GM12878 (cell line): Measurements from ENCODE around the gene POU6F2. TPM values are rescaled to one million over a fixed set of nuclear protein-coding genes. Genes with fewer than 3 reads are reported as not detected.

ENCODE experiments used
- ATAC-seq: fragments of 200-7000 bp; cut with Tn5 transposase; 3 replicates; pipeline ENCODE4 v1.9.1; 2020; ENCODE audit warnings: mild to moderate bottlenecking, moderate library complexity
- BruUV-seq: library from RNA; stranded (reverse); fragments of 400-500 nt; replicated peaks from 2 replicates; lab custom pipeline; 2021; lab: Mats Ljungman, UMichigan
- CTCF ChIA-PET: fragments of 300-600 bp; sonication (Branson Sonifier 250); formaldehyde crosslinking; extraction: SDS; loops from one replicate; lab custom pipeline; 2021; ENCODE audit warnings: inconsistent platforms; lab: Yijun Ruan, JAX
- POLR2A ChIA-PET: fragments of 350-600 bp; formaldehyde crosslinking; extraction: SDS; loops from one replicate; lab custom pipeline; 2021; ENCODE audit warnings: inconsistent platforms; lab: Charles Lee
- RAD21 ChIA-PET: fragments of 300-600 bp; sonication (Branson Sonifier 250); formaldehyde crosslinking; loops from one replicate; lab custom pipeline; 2023; ENCODE audit warnings: antibody characterized with exemption; ENCODE audit not compliant: unreplicated experiment; lab: Charles Lee
- SMC1A ChIA-PET: fragments of 300-600 bp; sonication (Branson Sonifier 250); formaldehyde crosslinking; loops from one replicate; lab custom pipeline; 2023; ENCODE audit not compliant: unreplicated experiment, uncharacterized antibody; lab: Charles Lee
- DNase-seq: peaks from one replicate; pipeline ENCODE4 v3.0.0-alpha.2; 2011; ENCODE audit warnings: low read depth, low spot score
- FAIRE-seq: peaks from 3 replicates; lab custom pipeline; 2011; peaks lifted over from hg19 to GRCh38; lab: Jason Lieb, UNC
- H2AFZ ChIP-seq: 2 replicates; pipeline ENCODE4 v1.6.0; 2011; ENCODE audit warnings: low read depth, low read length, control low read depth; ENCODE audit not compliant: control insufficient read depth
- H3K27ac ChIP-seq: 2 replicates; pipeline ENCODE4 v1.5.1; 2011; ENCODE audit warnings: control low read depth; ENCODE audit not compliant: control insufficient read depth, insufficient read depth
- H3K27me3 ChIP-seq, 2 experiments: replicated peaks in 1 of 2; 2 replicates each; pipeline versions ENCODE4 v1.6.0 to v1.6.1; 2011; ENCODE audit warnings: low read length in 1 of 2; ENCODE audit not compliant: control insufficient read depth in 2 of 2, insufficient read depth in 2 of 2
- H3K36me3 ChIP-seq, 2 experiments: 2 replicates each; pipeline ENCODE4 v1.5.1; 2011; ENCODE audit warnings: low read length in 1 of 2; ENCODE audit not compliant: control insufficient read depth in 2 of 2, insufficient read depth in 2 of 2
- H3K4me1 ChIP-seq: 2 replicates; pipeline ENCODE4 v1.6.1; 2011; ENCODE audit warnings: mild to moderate bottlenecking, low read length, moderate library complexity, mixed read lengths; ENCODE audit not compliant: control insufficient read depth, insufficient read depth
- H3K4me2 ChIP-seq: 2 replicates; pipeline ENCODE4 v1.6.0; 2011; ENCODE audit warnings: control low read depth; ENCODE audit not compliant: control insufficient read depth, insufficient read depth
- H3K4me3 ChIP-seq: fragments of 200-600 bp; sonication (generic); 2 replicates; pipeline ENCODE4 v1.5.1; 2016
- H3K79me2 ChIP-seq: 2 replicates; pipeline ENCODE4 v1.6.0; 2011; ENCODE audit warnings: low read length; ENCODE audit not compliant: control insufficient read depth, insufficient read depth
- H3K9ac ChIP-seq: 2 replicates; pipeline ENCODE4 v1.8.0; 2011; ENCODE audit warnings: low read length, control low read depth, mixed read lengths; ENCODE audit not compliant: control insufficient read depth, insufficient read depth
- H3K9me3 ChIP-seq: replicated peaks from 3 replicates; pipeline ENCODE4 v1.5.1; 2011; ENCODE audit warnings: mild to moderate bottlenecking, low read length; ENCODE audit not compliant: control insufficient read depth, insufficient read depth
- H4K20me1 ChIP-seq: 2 replicates; pipeline ENCODE4 v1.6.0; 2011; ENCODE audit not compliant: control insufficient read depth, insufficient read depth
- CBX3 ChIP-seq: fragments of 200-600 bp; sonication (generic); IDR thresholded peaks from 2 replicates; pipeline ENCODE4 v1.6.1; 2016; ENCODE audit warnings: low read depth, borderline replicate concordance
- CHD1 ChIP-seq: IDR thresholded peaks from 2 replicates; pipeline ENCODE4 v1.6.1; 2012; ENCODE audit warnings: low read depth, low read length, improper control_type of control experiment
- E4F1 ChIP-seq: fragments of 450-650 bp; IDR thresholded peaks from 2 replicates; pipeline ENCODE4 v1.6.1; 2018; ENCODE audit warnings: borderline replicate concordance, mild to moderate bottlenecking; ENCODE audit not compliant: partially characterized antibody
- EGR1 ChIP-seq, 2 experiments: IDR thresholded peaks; 1 replicate in 1 of 2; 2 replicates in 1 of 2; pipeline ENCODE4 v1.6.1; 2011 to 2012; ENCODE audit warnings: low read depth in 2 of 2, low read length in 2 of 2, borderline replicate concordance in 1 of 2, mild to moderate bottlenecking in 1 of 2, moderate library complexity in 1 of 2
- EP300 ChIP-seq, 2 experiments: fragments of 150-350 bp in 1 of 2; IDR thresholded peaks; 2 replicates each; pipeline ENCODE4 v1.6.1; 2011 to 2012; ENCODE audit warnings: low read depth in 2 of 2, low read length in 2 of 2, borderline replicate concordance in 1 of 2, improper control_type of control experiment in 1 of 2, inconsistent platforms in 1 of 2; ENCODE audit not compliant: control insufficient read depth in 1 of 2
- KDM1A ChIP-seq: fragments of 200-600 bp; sonication (generic); IDR thresholded peaks from 2 replicates; pipeline ENCODE4 v1.6.1; 2016; ENCODE audit warnings: borderline replicate concordance
- NFXL1 ChIP-seq: fragments of 450-650 bp; IDR thresholded peaks from 2 replicates; pipeline ENCODE4 v1.6.1; 2017; ENCODE audit warnings: antibody characterized with exemption, mild to moderate bottlenecking, borderline replicate concordance
- NFYB ChIP-seq: IDR thresholded peaks from 2 replicates; pipeline ENCODE4 v1.6.1; 2011; ENCODE audit warnings: low read depth, mild to moderate bottlenecking, low read length, improper control_type of control experiment, moderate library complexity; ENCODE audit not compliant: insufficient read depth
- NR2C2 ChIP-seq: IDR thresholded peaks from 2 replicates; pipeline ENCODE4 v1.6.1; 2011; ENCODE audit warnings: borderline replicate concordance, low read depth; ENCODE audit not compliant: control insufficient read depth, insufficient read length
- PML ChIP-seq: IDR thresholded peaks from 2 replicates; pipeline ENCODE4 v1.6.1; 2012; ENCODE audit warnings: low read length, inconsistent platforms
- RELA ChIP-seq: fragments of 450-650 bp; IDR thresholded peaks from 2 replicates; pipeline ENCODE4 v1.8.0; 2014; ENCODE audit warnings: borderline replicate concordance; ENCODE audit not compliant: partially characterized antibody
- RUNX3 ChIP-seq: IDR thresholded peaks from 2 replicates; pipeline ENCODE4 v1.6.1; 2012; ENCODE audit warnings: low read length, inconsistent platforms
- SP1 ChIP-seq: IDR thresholded peaks from one replicate; pipeline ENCODE4 v1.6.1; 2011; ENCODE audit warnings: low read depth, low read length
- ZNF24 ChIP-seq: fragments of 450-650 bp; IDR thresholded peaks from 2 replicates; pipeline ENCODE4 v1.6.1; 2017; ENCODE audit warnings: antibody characterized with exemption, mild to moderate bottlenecking
- ZNF622 ChIP-seq: fragments of 450-650 bp; IDR thresholded peaks from 2 replicates; pipeline ENCODE4 v1.6.1; 2017; ENCODE audit warnings: mild to moderate bottlenecking, inconsistent platforms
- ZSCAN29 ChIP-seq: fragments of 450-650 bp; IDR thresholded peaks from 2 replicates; pipeline ENCODE4 v1.6.1; 2017; ENCODE audit warnings: mild to moderate bottlenecking, moderate library complexity
- WGBS: methylation state at CpG from one replicate; pipeline ENCODE4 v1.1.6; 2016; ENCODE audit warnings: low lambda C conversion rate; ENCODE audit not compliant: insufficient replicate concordance, insufficient coverage; ENCODE audit errors: missing lambda C conversion rate; 5-methylcytosine and 5-hydroxymethylcytosine counted together
- in situ Hi-C: fragments of 300-500 bp; cut with MboI; formaldehyde crosslinking; loops from 9 replicates; pipeline ENCODE4 v1.14.3; 2018; ENCODE audit warnings: mixed read lengths
- intact Hi-C: fragments of 100-400 bp; cut with micrococcal nuclease; formaldehyde crosslinking; loops from one replicate; pipeline ENCODE4 v1.14.2; 2022; ENCODE audit not compliant: unreplicated experiment
- polyA plus RNA-seq, 11 experiments: library from polyadenylated mRNA; depleted of rRNA in 4 of 11; unstranded in 6 of 11; stranded (reverse) in 5 of 11; fragments of >200 nt; fragmentation: Nextera tagmentation in 4 of 11; fragmentation: Illumina TruSeq in 1 of 11; extraction: Ambion mirVana in 4 of 11; extraction: Trizol in 1 of 11; gene quantifications; 1 replicate in 1 of 11; 2 replicates in 10 of 11; pipeline versions ENCODE4 v1.2.1 to v1.2.3, GENCODE V29; 2011 to 2016; ENCODE audit warnings: inconsistent platforms in 2 of 11, missing spikeins in 2 of 11, low read depth in 1 of 11
- total RNA-seq, 4 experiments: library from RNA; depleted of rRNA in 3 of 4; stranded (reverse); fragments of >200 nt in 3 of 4; fragmentation: Illumina TruSeq in 1 of 4; extraction: Trizol in 1 of 4; gene quantifications; 2 replicates each; pipeline versions ENCODE4 v1.2.1 to v1.2.3, GENCODE V29; 2013 to 2021
- TF ChIP-seq, protein P1 (sequence below): IDR thresholded peaks from 2 replicates; pipeline ENCODE4 v1.6.1; 2012; ENCODE audit warnings: low read depth, low read length, improper control_type of control experiment
- TF ChIP-seq, protein P2 (sequence below): fragments of 450-650 bp; IDR thresholded peaks from 2 replicates; pipeline ENCODE4 v1.6.1; 2017; ENCODE audit warnings: mild to moderate bottlenecking

Gene POU6F2
- total and polyA plus RNA-seq, 10 of the 15 experiments (the other 5 are each of a cell fraction or from before 2014, with no cell fraction given), result 0.10 TPM; not detected in 9

DNA sequence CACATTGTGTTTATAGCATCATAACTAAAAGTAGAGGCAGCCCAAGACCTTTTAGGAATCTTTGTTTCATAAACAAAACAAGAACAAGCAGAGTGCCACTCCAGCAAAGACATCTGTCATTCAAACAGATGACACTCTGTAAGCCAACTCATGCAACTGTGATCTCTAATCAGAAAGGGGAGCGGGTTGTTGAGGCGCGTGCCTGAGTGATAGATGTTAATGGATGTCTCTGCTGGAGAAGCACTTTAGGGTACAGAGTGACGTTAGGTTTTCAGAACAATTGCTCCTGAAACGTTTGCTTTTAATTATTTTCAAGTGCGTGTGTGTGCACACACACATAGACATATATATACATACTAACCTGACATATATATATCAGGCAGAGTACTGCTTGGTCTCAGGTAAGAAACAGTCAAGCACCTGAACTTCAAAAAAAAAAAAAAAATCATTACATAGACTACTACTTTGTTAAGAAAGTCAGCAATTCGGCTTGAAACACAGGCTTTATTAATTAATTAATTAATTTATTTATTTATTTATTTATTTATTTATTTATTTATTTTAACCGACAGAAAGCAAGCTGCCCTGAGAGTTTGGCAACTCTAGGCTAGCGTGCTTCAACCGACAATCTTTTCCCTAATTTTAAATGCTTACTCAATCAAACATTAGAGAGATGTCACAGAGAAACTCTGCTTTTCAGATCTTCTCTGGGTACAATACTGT is 109.1 kb downstream of the POU6F2 start:
- POLR2A ChIA-PET, result no interaction called here
- WGBS, result 54% methylated on average over 10 of the region's 10 CpGs
- FAIRE-seq, result no peak
- H3K4me3 ChIP-seq, result no peak overlapping the region
- RAD21 ChIA-PET, result interaction anchor here (0.7 kb wide), 1 partner anchor 235 kb away, joined by 3 read pairs; no protein-coding TSS in a partner anchor
- H3K79me2 ChIP-seq, result no peaks in the 10 kb centered on the region
- no peaks in the 10 kb centered on the region for H4K20me1 ChIP-seq
- peaks cover 2 to 4% of the 10 kb centered on the region in 2 experiments; a peak in 2 of 4 replicates for H3K27me3 ChIP-seq
- no peak for DNase-seq
- no TSS peak for BruUV-seq
- no peaks in the 10 kb centered on the region for H3K4me1 ChIP-seq
- no peaks in the 10 kb centered on the region for H3K36me3 ChIP-seq
- no peak for ATAC-seq
- in situ Hi-C loops, result no loop called here
- SMC1A ChIA-PET, result no interaction called here
- no peak overlapping the region for H2AFZ ChIP-seq
- H3K27ac ChIP-seq, result no peak overlapping the region
- intact Hi-C loops, result no loop called here
- CTCF ChIA-PET, result interaction anchor here (0.6 kb wide), 1 partner anchor 446 kb away, joined by 3 read pairs; no protein-coding TSS in a partner anchor
- no peaks in the 10 kb centered on the region for H3K9me3 ChIP-seq
- no peak overlapping the region for H3K9ac ChIP-seq
- no peak overlapping the region for H3K4me2 ChIP-seq
- TF ChIP-seq ZSCAN29, result no peak
- no peak for TF ChIP-seq ZNF24
- TF ChIP-seq, protein P1, sequence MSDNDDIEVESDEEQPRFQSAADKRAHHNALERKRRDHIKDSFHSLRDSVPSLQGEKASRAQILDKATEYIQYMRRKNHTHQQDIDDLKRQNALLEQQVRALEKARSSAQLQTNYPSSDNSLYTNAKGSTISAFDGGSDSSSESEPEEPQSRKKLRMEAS, result no peak
- TF ChIP-seq PML, result no peak
- TF ChIP-seq, protein P2, sequence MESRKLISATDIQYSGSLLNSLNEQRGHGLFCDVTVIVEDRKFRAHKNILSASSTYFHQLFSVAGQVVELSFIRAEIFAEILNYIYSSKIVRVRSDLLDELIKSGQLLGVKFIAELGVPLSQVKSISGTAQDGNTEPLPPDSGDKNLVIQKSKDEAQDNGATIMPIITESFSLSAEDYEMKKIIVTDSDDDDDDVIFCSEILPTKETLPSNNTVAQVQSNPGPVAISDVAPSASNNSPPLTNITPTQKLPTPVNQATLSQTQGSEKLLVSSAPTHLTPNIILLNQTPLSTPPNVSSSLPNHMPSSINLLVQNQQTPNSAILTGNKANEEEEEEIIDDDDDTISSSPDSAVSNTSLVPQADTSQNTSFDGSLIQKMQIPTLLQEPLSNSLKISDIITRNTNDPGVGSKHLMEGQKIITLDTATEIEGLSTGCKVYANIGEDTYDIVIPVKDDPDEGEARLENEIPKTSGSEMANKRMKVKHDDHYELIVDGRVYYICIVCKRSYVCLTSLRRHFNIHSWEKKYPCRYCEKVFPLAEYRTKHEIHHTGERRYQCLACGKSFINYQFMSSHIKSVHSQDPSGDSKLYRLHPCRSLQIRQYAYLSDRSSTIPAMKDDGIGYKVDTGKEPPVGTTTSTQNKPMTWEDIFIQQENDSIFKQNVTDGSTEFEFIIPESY, result no peak
- TF ChIP-seq CBX3, result no peak
- TF ChIP-seq SP1, result no peak
- TF ChIP-seq E4F1, result no peak
- TF ChIP-seq NR2C2, result no peak
- TF ChIP-seq EP300 (IDR thresholded peaks at IDR 0.05; ENCODE audit: borderline replicate concordance in 1 of 2, control insufficient read depth in 1 of 2, low read depth in 2 of 2, low read length in 2 of 2), result no peak
- TF ChIP-seq NFXL1, result no peak
- no peak for TF ChIP-seq EGR1 (IDR thresholded peaks at IDR 0.05; ENCODE audit: borderline replicate concordance in 1 of 2, low read depth in 2 of 2, low read length in 2 of 2)
- TF ChIP-seq NFYB, result no peak
- TF ChIP-seq KDM1A, result no peak
- TF ChIP-seq CHD1, result no peak
- TF ChIP-seq RUNX3, result no peak
- no peak for TF ChIP-seq ZNF622
- TF ChIP-seq RELA, result no peak
